ENCODE results near the gene MTMR8.
"Not testable (repeated sequence)": the region's sequence is repeated elsewhere in the genome, so short reads cannot be mapped to it uniquely, and the experiment has no call there.

Gene MTMR8

DNA sequence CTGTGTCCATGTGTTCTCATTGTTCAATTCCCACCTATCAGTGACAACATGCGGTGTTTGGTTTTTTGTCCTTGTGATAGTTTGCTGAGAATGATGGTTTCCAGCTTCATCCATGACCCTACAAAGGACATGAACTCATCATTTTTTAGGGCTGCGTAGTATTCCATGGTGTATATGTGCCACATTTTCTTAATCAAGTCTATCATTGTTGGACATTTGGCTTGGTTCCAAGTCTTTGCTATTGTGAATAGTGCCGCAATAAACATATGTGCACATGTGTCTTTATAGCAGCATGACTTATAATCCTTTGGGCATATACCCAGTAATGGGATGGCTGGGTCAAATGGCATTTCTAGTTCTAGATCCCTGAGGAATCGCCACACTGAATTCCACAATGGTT is 14.5 kb downstream of the MTMR8 start:
- H2BK15ac ChIP-seq (replicated peaks; ENCODE audit: low read depth); H3K18ac ChIP-seq (ENCODE audit: low read length); H3K79me1 ChIP-seq (ENCODE audit: low read length); H3K23ac ChIP-seq (ENCODE audit: low read length); H3K79me2 ChIP-seq (ENCODE audit: control insufficient read depth, insufficient read depth, low read length); DNase-seq; H3K9ac ChIP-seq (ENCODE audit: low read length); H3K4me1 ChIP-seq (ENCODE audit: control insufficient read depth, low read depth, low read length); H2BK120ac ChIP-seq (ENCODE audit: low read depth, low read length); H3K56ac ChIP-seq (ENCODE audit: low read length); H3K4ac ChIP-seq (ENCODE audit: low read depth, low read length); H3K4me3 ChIP-seq (ENCODE audit: low read length); H2BK5ac ChIP-seq (ENCODE audit: low read length); H2AK5ac ChIP-seq (ENCODE audit: low read length); H4K5ac ChIP-seq (ENCODE audit: low read length); H3K36me3 ChIP-seq (ENCODE audit: control insufficient read depth, insufficient read depth, low read length); H3K27me3 ChIP-seq (ENCODE audit: insufficient read depth, low read length, poor library complexity); H3K4me2 ChIP-seq (ENCODE audit: low read length); H3K27ac ChIP-seq (ENCODE audit: low read depth, low read length); H4K8ac ChIP-seq (ENCODE audit: low read depth, low read length): not testable (repeated sequence)
- no CpG with 5 or more reads among the region's 4 CpGs for WGBS (ENCODE audit: extremely low coverage, insufficient coverage, low lambda C conversion rate)

DNA sequence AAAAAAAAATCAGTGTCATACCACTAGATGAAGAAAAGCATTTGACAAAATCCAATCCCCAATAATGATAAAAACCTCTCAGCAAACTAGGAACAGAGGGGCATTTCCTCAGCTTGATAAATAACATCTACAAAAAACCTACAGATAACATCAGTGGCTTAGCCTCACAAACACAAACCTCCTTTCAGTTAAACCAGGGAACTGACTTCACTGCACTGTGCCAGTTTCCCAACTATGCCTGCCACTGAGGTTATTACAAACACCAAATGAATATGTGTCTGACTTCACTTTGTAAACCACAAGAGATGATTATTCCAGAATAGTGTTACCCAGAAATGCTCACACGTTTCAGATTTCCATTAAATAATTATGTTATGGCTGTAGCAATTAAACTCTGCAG is 15.3 kb downstream of the MTMR8 start:
- Histone ChIP-seq H2BK15ac (replicated peaks; ENCODE audit: low read depth) (no peak overlapping the region), H3K4me1 (ENCODE audit: control insufficient read depth, low read depth, low read length) (no peaks in the 10 kb centered on the region), H3K79me1 (ENCODE audit: low read length) (no peaks in the 10 kb centered on the region), H3K36me3 (ENCODE audit: control insufficient read depth, insufficient read depth, low read length) (no peaks in the 10 kb centered on the region), H4K5ac (ENCODE audit: low read length) (no peak overlapping the region), H2AK5ac (ENCODE audit: low read length) (no peak overlapping the region), H3K23ac (ENCODE audit: low read length) (no peak overlapping the region), H3K4ac (ENCODE audit: low read depth, low read length) (no peak overlapping the region), H3K4me2 (ENCODE audit: low read length) (no peak overlapping the region), H3K27me3 (ENCODE audit: insufficient read depth, low read length, poor library complexity) (no peaks in the 10 kb centered on the region), H3K27ac (ENCODE audit: low read depth, low read length) (no peak overlapping the region), H3K79me2 (ENCODE audit: control insufficient read depth, insufficient read depth, low read length) (no peaks in the 10 kb centered on the region), H2BK120ac (ENCODE audit: low read depth, low read length) (no peak overlapping the region), H4K8ac (ENCODE audit: low read depth, low read length) (no peak overlapping the region), H3K56ac (ENCODE audit: low read length) (no peak overlapping the region), H3K18ac (ENCODE audit: low read length) (no peak overlapping the region), H2BK5ac (ENCODE audit: low read length) (no peak overlapping the region), H3K9ac (ENCODE audit: low read length) (no peak overlapping the region), H3K4me3 (ENCODE audit: low read length) (no peak overlapping the region)
- no peak for DNase-seq
- WGBS (ENCODE audit: extremely low coverage, insufficient coverage, low lambda C conversion rate), result no CpG with 5 or more reads among the region's 1 CpG

- H3K18ac ChIP-seq (ENCODE audit: low read length), result no peak overlapping the region
- no peak overlapping the region for H3K23ac ChIP-seq (ENCODE audit: low read length)
- H3K4me2 ChIP-seq (ENCODE audit: low read length), result no peak overlapping the region
- H3K9ac ChIP-seq (ENCODE audit: low read length), result no peak overlapping the region
- no peak overlapping the region for H3K27ac ChIP-seq (ENCODE audit: low read depth, low read length)
- H2BK120ac ChIP-seq (ENCODE audit: low read depth, low read length), result no peak overlapping the region
- H2BK15ac ChIP-seq (replicated peaks; ENCODE audit: low read depth), result no peak overlapping the region
- H2BK5ac ChIP-seq (ENCODE audit: low read length), result no peak overlapping the region
- no peaks in the 10 kb centered on the region for H3K36me3 ChIP-seq (ENCODE audit: control insufficient read depth, insufficient read depth, low read length)
- H3K79me1 ChIP-seq (ENCODE audit: low read length), result no peaks in the 10 kb centered on the region
- H3K4me3 ChIP-seq (ENCODE audit: low read length), result no peak overlapping the region
- no peak overlapping the region for H2AK5ac ChIP-seq (ENCODE audit: low read length)
- no peak overlapping the region for H3K4ac ChIP-seq (ENCODE audit: low read depth, low read length)
- no peak overlapping the region for H4K5ac ChIP-seq (ENCODE audit: low read length)
- H4K8ac ChIP-seq (ENCODE audit: low read depth, low read length), result no peak overlapping the region
- no peaks in the 10 kb centered on the region for H3K27me3 ChIP-seq (ENCODE audit: insufficient read depth, low read length, poor library complexity)
- no peaks in the 10 kb centered on the region for H3K79me2 ChIP-seq (ENCODE audit: control insufficient read depth, insufficient read depth, low read length)
- H3K56ac ChIP-seq (ENCODE audit: low read length), result no peak overlapping the region
- H3K4me1 ChIP-seq (ENCODE audit: control insufficient read depth, low read depth, low read length), result no peaks in the 10 kb centered on the region
- WGBS (ENCODE audit: extremely low coverage, insufficient coverage, low lambda C conversion rate), result no CpG with 5 or more reads among the region's 3 CpGs
- no peak for DNase-seq
Observed at GRCh38 chrX:64377753-64378152, 17.5 kb downstream of the MTMR8 start.

DNA sequence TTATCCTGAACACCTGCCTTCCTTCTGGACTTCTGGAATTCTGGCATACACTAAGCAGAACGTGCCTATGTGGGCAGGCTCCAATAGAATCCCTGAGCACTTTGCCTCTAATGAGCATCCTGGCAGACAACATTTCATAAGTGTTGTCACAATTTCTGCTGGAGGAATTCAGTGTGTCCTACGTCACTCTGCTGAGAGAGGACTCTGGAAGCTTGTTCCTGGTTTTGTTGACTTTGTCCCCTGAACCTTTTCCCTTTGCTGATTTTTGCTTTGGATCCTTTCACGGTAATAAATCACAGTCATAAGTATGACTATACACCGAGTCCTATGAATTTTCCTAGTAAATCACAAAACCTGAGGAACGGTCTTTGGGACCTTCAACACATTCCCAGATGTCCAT is 43.2 kb downstream of the MTMR8 start:
- DNase-seq, result no peak
- H3K4me3 ChIP-seq (ENCODE audit: low read length), result no peak overlapping the region
- no peak overlapping the region for H2AK5ac ChIP-seq (ENCODE audit: low read length)
- no peak overlapping the region for H3K18ac ChIP-seq (ENCODE audit: low read length)
- no peak overlapping the region for H4K8ac ChIP-seq (ENCODE audit: low read depth, low read length)
- no peaks in the 10 kb centered on the region for H3K27me3 ChIP-seq (ENCODE audit: insufficient read depth, low read length, poor library complexity)
- no peak overlapping the region for H2BK120ac ChIP-seq (ENCODE audit: low read depth, low read length)
- no peak overlapping the region for H3K4me2 ChIP-seq (ENCODE audit: low read length)
- H3K23ac ChIP-seq (ENCODE audit: low read length), result no peak overlapping the region
- H3K79me1 ChIP-seq (ENCODE audit: low read length), result no peaks in the 10 kb centered on the region
- H3K4me1 ChIP-seq (ENCODE audit: control insufficient read depth, low read depth, low read length), result no peaks in the 10 kb centered on the region
- H2BK15ac ChIP-seq (replicated peaks; ENCODE audit: low read depth), result no peak overlapping the region
- H3K4ac ChIP-seq (ENCODE audit: low read depth, low read length), result no peak overlapping the region
- no peak overlapping the region for H3K27ac ChIP-seq (ENCODE audit: low read depth, low read length)
- H3K36me3 ChIP-seq (ENCODE audit: control insufficient read depth, insufficient read depth, low read length), result no peaks in the 10 kb centered on the region
- H3K56ac ChIP-seq (ENCODE audit: low read length), result no peak overlapping the region
- no peak overlapping the region for H3K9ac ChIP-seq (ENCODE audit: low read length)
- H2BK5ac ChIP-seq (ENCODE audit: low read length), result no peak overlapping the region
- WGBS (ENCODE audit: extremely low coverage, insufficient coverage, low lambda C conversion rate), result no CpG with 5 or more reads among the region's 5 CpGs
- H3K79me2 ChIP-seq (ENCODE audit: control insufficient read depth, insufficient read depth, low read length), result no peaks in the 10 kb centered on the region
- no peak overlapping the region for H4K5ac ChIP-seq (ENCODE audit: low read length)

- H3K27ac ChIP-seq (ENCODE audit: low read depth, low read length), result no peak overlapping the region
- H2AK5ac ChIP-seq (ENCODE audit: low read length), result no peak overlapping the region
- H2BK5ac ChIP-seq (ENCODE audit: low read length), result no peak overlapping the region
- H3K36me3 ChIP-seq (ENCODE audit: control insufficient read depth, insufficient read depth, low read length), result no peaks in the 10 kb centered on the region
- WGBS (ENCODE audit: extremely low coverage, insufficient coverage, low lambda C conversion rate), result no CpG with 5 or more reads among the region's 1 CpG
- no peak overlapping the region for H3K23ac ChIP-seq (ENCODE audit: low read length)
- no peak overlapping the region for H3K56ac ChIP-seq (ENCODE audit: low read length)
- no peaks in the 10 kb centered on the region for H3K27me3 ChIP-seq (ENCODE audit: insufficient read depth, low read length, poor library complexity)
- no peak overlapping the region for H3K4me2 ChIP-seq (ENCODE audit: low read length)
- no peaks in the 10 kb centered on the region for H3K4me1 ChIP-seq (ENCODE audit: control insufficient read depth, low read depth, low read length)
- H3K18ac ChIP-seq (ENCODE audit: low read length), result no peak overlapping the region
- H3K4me3 ChIP-seq (ENCODE audit: low read length), result no peak overlapping the region
- H3K79me2 ChIP-seq (ENCODE audit: control insufficient read depth, insufficient read depth, low read length), result no peaks in the 10 kb centered on the region
- H3K4ac ChIP-seq (ENCODE audit: low read depth, low read length), result no peak overlapping the region
- no peak overlapping the region for H4K8ac ChIP-seq (ENCODE audit: low read depth, low read length)
- H2BK120ac ChIP-seq (ENCODE audit: low read depth, low read length), result no peak overlapping the region
- H3K79me1 ChIP-seq (ENCODE audit: low read length), result no peaks in the 10 kb centered on the region
- no peak for DNase-seq
- H3K9ac ChIP-seq (ENCODE audit: low read length), result no peak overlapping the region
- H2BK15ac ChIP-seq (replicated peaks; ENCODE audit: low read depth), result no peak overlapping the region
- H4K5ac ChIP-seq (ENCODE audit: low read length), result no peak overlapping the region
Observed at GRCh38 chrX:64350521-64350920, 44.7 kb downstream of the MTMR8 start.

- no peaks in the 10 kb centered on the region for H3K79me2 ChIP-seq (ENCODE audit: control insufficient read depth, insufficient read depth, low read length)
- no peaks in the 10 kb centered on the region for H3K36me3 ChIP-seq (ENCODE audit: control insufficient read depth, insufficient read depth, low read length)
- H3K79me1 ChIP-seq (ENCODE audit: low read length), result no peaks in the 10 kb centered on the region
- no peak overlapping the region for H3K9ac ChIP-seq (ENCODE audit: low read length)
- H2BK120ac ChIP-seq (ENCODE audit: low read depth, low read length), result no peak overlapping the region
- H3K4me2 ChIP-seq (ENCODE audit: low read length), result no peak overlapping the region
- no peak overlapping the region for H3K4ac ChIP-seq (ENCODE audit: low read depth, low read length)
- H4K5ac ChIP-seq (ENCODE audit: low read length), result no peak overlapping the region
- no peaks in the 10 kb centered on the region for H3K27me3 ChIP-seq (ENCODE audit: insufficient read depth, low read length, poor library complexity)
- H3K18ac ChIP-seq (ENCODE audit: low read length), result no peak overlapping the region
- H4K8ac ChIP-seq (ENCODE audit: low read depth, low read length), result no peak overlapping the region
- no peaks in the 10 kb centered on the region for H3K4me1 ChIP-seq (ENCODE audit: control insufficient read depth, low read depth, low read length)
- no peak overlapping the region for H2BK15ac ChIP-seq (replicated peaks; ENCODE audit: low read depth)
- H3K27ac ChIP-seq (ENCODE audit: low read depth, low read length), result no peak overlapping the region
- no peak overlapping the region for H3K56ac ChIP-seq (ENCODE audit: low read length)
- no CpG with 5 or more reads among the region's 4 CpGs for WGBS (ENCODE audit: extremely low coverage, insufficient coverage, low lambda C conversion rate)
- no peak overlapping the region for H2AK5ac ChIP-seq (ENCODE audit: low read length)
- H3K23ac ChIP-seq (ENCODE audit: low read length), result no peak overlapping the region
- no peak for DNase-seq
- H2BK5ac ChIP-seq (ENCODE audit: low read length), result no peak overlapping the region
- H3K4me3 ChIP-seq (ENCODE audit: low read length), result no peak overlapping the region
Observed at GRCh38 chrX:64350047-64350446, 45.2 kb downstream of the MTMR8 start.
